HG03045 (cell line): ENCODE data around the gene SNAPC4.
A peak's percentile ranks its signal among the peaks of the same experiment; 100 is the strongest.

Source experiments
- ATAC-seq: cut with Tn5 transposase; IDR thresholded peaks from one replicate; pipeline ENCODE4 v1.9.1; 2021; ENCODE audit warnings: mild to moderate bottlenecking, moderate library complexity; ENCODE audit not compliant: unreplicated experiment

The SNAPC4 gene

GRCh38 chr9:136372561-136373299, 27.2 kb downstream of the SNAPC4 start:
- ATAC-seq = no peak

GRCh38 chr9:136372006-136372405, 28.0 kb downstream of the SNAPC4 start:
- no peak for ATAC-seq

GRCh38 chr9:136371533-136371880, 28.5 kb downstream of the SNAPC4 start:
- no peak for ATAC-seq

- ATAC-seq = no peak
Observed at GRCh38 chr9:136370687-136371532, 29.1 kb downstream of the SNAPC4 start.

- ATAC-seq = no peak
Observed at GRCh38 chr9:136370037-136370436, 29.9 kb downstream of the SNAPC4 start.

- ATAC-seq = no peak
Observed at GRCh38 chr9:136368190-136368589, 31.8 kb downstream of the SNAPC4 start.

- no peak for ATAC-seq
Observed at GRCh38 chr9:136367296-136368145, 32.4 kb downstream of the SNAPC4 start.

GRCh38 chr9:136366826-136367225, 33.1 kb downstream of the SNAPC4 start:
- no peak for ATAC-seq

GRCh38 chr9:136365775-136366222, 34.2 kb downstream of the SNAPC4 start:
- no peak for ATAC-seq

- ATAC-seq = no peak
Observed at GRCh38 chr9:136364942-136365774, 34.8 kb downstream of the SNAPC4 start.

GRCh38 chr9:136363949-136364748, 35.8 kb downstream of the SNAPC4 start:
- no peak for ATAC-seq

GRCh38 chr9:136363106-136363948, 36.6 kb downstream of the SNAPC4 start, which contains the start of gene DNLZ:
TSS of gene DNLZ (minus strand) at chr9:136363744. CDS start at chr9:136363714, 30 bp downstream.
- peak; percentile 78 for ATAC-seq

- no peak for ATAC-seq
Observed at GRCh38 chr9:136362450-136362784, 37.6 kb downstream of the SNAPC4 start.

GRCh38 chr9:136361754-136362449, 38.1 kb downstream of the SNAPC4 start:
- no peak for ATAC-seq

- ATAC-seq = no peak
Observed at GRCh38 chr9:136361047-136361753, 38.8 kb downstream of the SNAPC4 start.

GRCh38 chr9:136359774-136360718, 39.9 kb downstream of the SNAPC4 start:
- no peak for ATAC-seq
